ENCODE measurements around the gene TCL1B.

Gene TCL1B

DNA sequence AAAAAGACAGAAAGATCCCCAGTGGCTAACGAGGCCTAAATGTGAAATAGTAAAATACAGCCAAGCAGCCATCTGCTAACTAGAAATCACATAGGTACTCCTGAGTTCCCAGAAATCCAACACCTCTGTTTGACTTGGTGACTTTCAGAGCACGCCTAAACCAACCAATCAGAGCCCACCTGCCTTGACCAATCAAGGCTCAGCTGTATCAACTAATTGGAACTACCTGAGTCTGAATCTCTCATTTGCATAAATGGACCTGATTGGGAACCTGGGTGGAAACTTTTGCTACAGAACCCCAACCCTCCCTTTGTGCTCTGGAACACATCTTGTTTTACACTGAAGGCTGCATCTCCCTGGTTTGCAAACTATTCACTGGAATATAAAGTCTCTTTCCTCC, 5.1 kb upstream of the TCL1B start:
- peaks cover 7% of the 10 kb centered on the region; the same call in 1 of the 2 replicates for H3F3A ChIP-seq (ENCODE audit: insufficient read depth)
- H4K20me1 ChIP-seq (ENCODE audit: low read depth, low read length) = no peaks in the 10 kb centered on the region
- H3K4me2 ChIP-seq (ENCODE audit: low read depth, low read length, poor library complexity, severe bottlenecking) = no peak overlapping the region
- H3K36me3 ChIP-seq (ENCODE audit: low read length) = no peaks in the 10 kb centered on the region
- no peaks in the 10 kb centered on the region for H3K9me3 ChIP-seq (ENCODE audit: insufficient read depth, low read length)
- H3K9me2 ChIP-seq (replicated peaks; ENCODE audit: insufficient read depth, low read length) = no peaks in the 10 kb centered on the region
- H3K4me3 ChIP-seq (ENCODE audit: insufficient read depth, low read length, poor library complexity, severe bottlenecking) = no peak overlapping the region
- no peak overlapping the region for H3K9ac ChIP-seq (ENCODE audit: low read length)
- no peaks in the 10 kb centered on the region for H3K79me2 ChIP-seq (ENCODE audit: insufficient read depth, low read length)
- no peak overlapping the region for H3K27ac ChIP-seq (ENCODE audit: low read depth, low read length)
- no peak overlapping the region for H2AFZ ChIP-seq (ENCODE audit: low read depth, low read length, severe bottlenecking)
- no peaks in the 10 kb centered on the region for H3K27me3 ChIP-seq (ENCODE audit: low read length)
- TF ChIP-seq CTCF (IDR thresholded peaks at IDR 0.05; ENCODE audit: insufficient read depth, low read length, poor library complexity, severe bottlenecking) = no peak
- TF ChIP-seq EZH2phosphoT487 (conservative IDR thresholded peaks at IDR 0.05; ENCODE audit: low read length) = no peak

GRCh38 chr14:95683793-95684192, 2.4 kb upstream of the TCL1B start:
- no peaks in the 10 kb centered on the region for H3K9me2 ChIP-seq (replicated peaks; ENCODE audit: insufficient read depth, low read length)
- no peak for TF ChIP-seq EZH2phosphoT487 (conservative IDR thresholded peaks at IDR 0.05; ENCODE audit: low read length)
- peak; percentile 91 for TF ChIP-seq CTCF (IDR thresholded peaks at IDR 0.05; ENCODE audit: insufficient read depth, low read length, poor library complexity, severe bottlenecking)
- H3K9me3 ChIP-seq (ENCODE audit: insufficient read depth, low read length) = no peaks in the 10 kb centered on the region
- H3K79me2 ChIP-seq (ENCODE audit: insufficient read depth, low read length) = 0 out of 2 replicates have a peak, but pooled peaks cover 5% of the 10 kb centered on the region
- peaks cover 7% of the 10 kb centered on the region; the same call in 1 of the 2 replicates for H3F3A ChIP-seq (ENCODE audit: insufficient read depth)
- H2AFZ ChIP-seq (ENCODE audit: low read depth, low read length, severe bottlenecking) = no peak overlapping the region
- H3K27me3 ChIP-seq (ENCODE audit: low read length) = no peaks in the 10 kb centered on the region
- no peaks in the 10 kb centered on the region for H4K20me1 ChIP-seq (ENCODE audit: low read depth, low read length)
- peak overlapping the region; percentile 12 for H3K4me2 ChIP-seq (ENCODE audit: low read depth, low read length, poor library complexity, severe bottlenecking)
- H3K9ac ChIP-seq (ENCODE audit: low read length) = no peak overlapping the region
- no peak overlapping the region for H3K27ac ChIP-seq (ENCODE audit: low read depth, low read length)
- no peak overlapping the region for H3K4me3 ChIP-seq (ENCODE audit: insufficient read depth, low read length, poor library complexity, severe bottlenecking)
- no peaks in the 10 kb centered on the region for H3K36me3 ChIP-seq (ENCODE audit: low read length)

GRCh38 chr14:95686935-95687334, 709 bp downstream of the TCL1B start:
- H2AFZ ChIP-seq (ENCODE audit: low read depth, low read length, severe bottlenecking) = no peak overlapping the region
- peak overlapping the region; percentile 55 for H3K4me3 ChIP-seq (ENCODE audit: insufficient read depth, low read length, poor library complexity, severe bottlenecking)
- H3K79me2 ChIP-seq (ENCODE audit: insufficient read depth, low read length) = 0 out of 2 replicates have a peak, but pooled peaks cover 5% of the 10 kb centered on the region
- peak overlapping the region; percentile 70 for H3K4me2 ChIP-seq (ENCODE audit: low read depth, low read length, poor library complexity, severe bottlenecking)
- H3K27me3 ChIP-seq (ENCODE audit: low read length) = no peaks in the 10 kb centered on the region
- no peaks in the 10 kb centered on the region for H4K20me1 ChIP-seq (ENCODE audit: low read depth, low read length)
- H3K9ac ChIP-seq (ENCODE audit: low read length) = peak overlapping the region; percentile 70
- no peak for TF ChIP-seq EZH2phosphoT487 (conservative IDR thresholded peaks at IDR 0.05; ENCODE audit: low read length)
- no peak for TF ChIP-seq CTCF (IDR thresholded peaks at IDR 0.05; ENCODE audit: insufficient read depth, low read length, poor library complexity, severe bottlenecking)
- no peaks in the 10 kb centered on the region for H3K36me3 ChIP-seq (ENCODE audit: low read length)
- H3K9me2 ChIP-seq (replicated peaks; ENCODE audit: insufficient read depth, low read length) = no peaks in the 10 kb centered on the region
- H3F3A ChIP-seq (ENCODE audit: insufficient read depth) = peaks cover 12% of the 10 kb centered on the region; the same call in 1 of the 2 replicates
- H3K9me3 ChIP-seq (ENCODE audit: insufficient read depth, low read length) = no peaks in the 10 kb centered on the region
- peak overlapping the region; percentile 40 for H3K27ac ChIP-seq (ENCODE audit: low read depth, low read length)
